ENCODE measurements around the gene TAMM41.

The TAMM41 gene

GRCh38 chr3:11791339-11792200, 55.1 kb downstream of the TAMM41 start:
- no peaks in the 10 kb centered on the region for H3K4me1 ChIP-seq
- no peaks in the 10 kb centered on the region for H3K27me3 ChIP-seq
- H3K36me3 ChIP-seq, result no peaks in the 10 kb centered on the region
- DNase-seq, result no peak
- no peaks in the 10 kb centered on the region for H3K9me3 ChIP-seq
- no peak overlapping the region for H3K4me3 ChIP-seq (ENCODE audit: low read depth, low read length)
- no peak for TF ChIP-seq CTCF (IDR thresholded peaks at IDR 0.05; ENCODE audit: low read depth, low read length)

GRCh38 chr3:11789412-11789811, 57.3 kb downstream of the TAMM41 start:
- H3K36me3 ChIP-seq, result no peaks in the 10 kb centered on the region
- H3K27me3 ChIP-seq, result no peaks in the 10 kb centered on the region
- no peak for DNase-seq
- no peak overlapping the region for H3K4me3 ChIP-seq (ENCODE audit: low read depth, low read length)
- TF ChIP-seq CTCF (IDR thresholded peaks at IDR 0.05; ENCODE audit: low read depth, low read length), result no peak
- no peaks in the 10 kb centered on the region for H3K4me1 ChIP-seq
- no peaks in the 10 kb centered on the region for H3K9me3 ChIP-seq

- H3K27me3 ChIP-seq, result no peaks in the 10 kb centered on the region
- TF ChIP-seq CTCF (IDR thresholded peaks at IDR 0.05; ENCODE audit: low read depth, low read length), result no peak
- H3K4me1 ChIP-seq, result no peaks in the 10 kb centered on the region
- no peaks in the 10 kb centered on the region for H3K36me3 ChIP-seq
- no peak overlapping the region for H3K4me3 ChIP-seq (ENCODE audit: low read depth, low read length)
- no peak for DNase-seq
- no peaks in the 10 kb centered on the region for H3K9me3 ChIP-seq
Measured at GRCh38 chr3:11784971-11785377, 61.7 kb downstream of the TAMM41 start.

GRCh38 chr3:11780341-11780740, 66.3 kb downstream of the TAMM41 start:
- Histone ChIP-seq H3K4me3 (ENCODE audit: low read depth, low read length) (no peak overlapping the region), H3K27me3 (no peaks in the 10 kb centered on the region), H3K36me3 (no peaks in the 10 kb centered on the region), H3K9me3 (no peaks in the 10 kb centered on the region), H3K4me1 (no peaks in the 10 kb centered on the region)
- DNase-seq, result no peak
- TF ChIP-seq CTCF (IDR thresholded peaks at IDR 0.05; ENCODE audit: low read depth, low read length), result no peak

GRCh38 chr3:11779626-11780025, 67.1 kb downstream of the TAMM41 start:
- Histone ChIP-seq H3K4me3 (ENCODE audit: low read depth, low read length) (no peak overlapping the region), H3K36me3 (no peaks in the 10 kb centered on the region), H3K27me3 (no peaks in the 10 kb centered on the region), H3K4me1 (no peaks in the 10 kb centered on the region), H3K9me3 (no peaks in the 10 kb centered on the region)
- DNase-seq, result no peak
- no peak for TF ChIP-seq CTCF (IDR thresholded peaks at IDR 0.05; ENCODE audit: low read depth, low read length)

- TF ChIP-seq CTCF (IDR thresholded peaks at IDR 0.05; ENCODE audit: low read depth, low read length), result no peak
- no peak for DNase-seq
Measured at GRCh38 chr3:11778248-11778647, 68.4 kb downstream of the TAMM41 start.

More at GRCh38 chr3:11778248-11778647, 68.4 kb downstream of the TAMM41 start:
- Histone ChIP-seq H3K27me3 (no peaks in the 10 kb centered on the region), H3K4me1 (no peaks in the 10 kb centered on the region), H3K4me3 (ENCODE audit: low read depth, low read length) (no peak overlapping the region), H3K9me3 (no peaks in the 10 kb centered on the region), H3K36me3 (no peaks in the 10 kb centered on the region)

Measured in BE2C (cell line).